Stimulated activated CD8-positive, alpha-beta memory T cell treated with anti-CD3 and anti-CD28 coated beads, Interleukin-12 subunit alpha, Interleukin-12 subunit beta, amount 100 ng/mL, for 24 hours (primary cell): ENCODE data around the gene APBB1.

Experiments
- DNase-seq: peaks from one replicate; pipeline ENCODE4 v3.0.0-alpha.2; 2020; ENCODE audit errors: extremely low read depth

Gene APBB1

DNA sequence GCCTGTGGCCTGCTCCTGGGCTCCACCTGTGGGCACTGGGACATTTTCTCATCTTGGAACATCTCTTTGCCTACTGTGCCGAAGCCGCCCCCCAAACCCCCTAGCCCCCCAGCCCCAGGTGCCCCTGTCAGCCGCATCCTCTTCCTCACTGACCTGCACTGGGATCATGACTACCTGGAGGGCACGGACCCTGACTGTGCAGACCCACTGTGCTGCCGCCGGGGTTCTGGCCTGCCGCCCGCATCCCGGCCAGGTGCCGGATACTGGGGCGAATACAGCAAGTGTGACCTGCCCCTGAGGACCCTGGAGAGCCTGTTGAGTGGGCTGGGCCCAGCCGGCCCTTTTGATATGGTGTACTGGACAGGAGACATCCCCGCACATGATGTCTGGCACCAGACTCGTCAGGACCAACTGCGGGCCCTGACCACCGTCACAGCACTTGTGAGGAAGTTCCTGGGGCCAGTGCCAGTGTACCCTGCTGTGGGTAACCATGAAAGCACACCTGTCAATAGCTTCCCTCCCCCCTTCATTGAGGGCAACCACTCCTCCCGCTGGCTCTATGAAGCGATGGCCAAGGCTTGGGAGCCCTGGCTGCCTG, 27.3 kb downstream of the APBB1 start:
- DNase-seq = no peak

GRCh38 chr11:6390718-6391469, 28.0 kb downstream of the APBB1 start:
- DNase-seq = no peak

- DNase-seq = peak; percentile 77
Observed at GRCh38 chr11:6389905-6390717, 28.8 kb downstream of the APBB1 start, which contains the start of gene SMPD1. SMPD1 (plus strand) TSS chr11:6390474; CDS start chr11:6390599, 125 bp downstream.

DNA sequence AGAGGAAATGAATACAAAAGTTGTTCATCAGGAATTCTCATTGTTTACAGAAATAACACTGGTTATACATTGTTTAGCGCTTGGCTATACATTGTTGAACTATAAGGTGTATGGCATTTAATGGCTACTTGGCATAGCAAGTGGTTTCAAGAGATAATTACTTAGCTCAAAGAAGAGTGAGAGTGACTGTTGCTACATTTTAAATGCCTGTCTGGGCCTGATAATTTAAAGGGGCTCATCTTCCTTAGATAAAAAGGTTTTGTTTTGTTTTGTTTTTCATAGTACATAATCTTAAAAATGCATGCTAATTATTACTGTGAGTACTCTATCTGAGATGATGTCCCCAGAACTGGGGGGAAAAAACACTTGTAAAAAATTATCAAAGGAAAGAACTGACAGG, 30.1 kb downstream of the APBB1 start:
- no peak for DNase-seq

- DNase-seq = no peak
Observed at GRCh38 chr11:6387811-6388599, 30.9 kb downstream of the APBB1 start.

- no peak for DNase-seq
Observed at GRCh38 chr11:6385046-6385777, 33.7 kb downstream of the APBB1 start.

- no peak for DNase-seq
Observed at GRCh38 chr11:6378640-6378989, 40.3 kb downstream of the APBB1 start.

DNA sequence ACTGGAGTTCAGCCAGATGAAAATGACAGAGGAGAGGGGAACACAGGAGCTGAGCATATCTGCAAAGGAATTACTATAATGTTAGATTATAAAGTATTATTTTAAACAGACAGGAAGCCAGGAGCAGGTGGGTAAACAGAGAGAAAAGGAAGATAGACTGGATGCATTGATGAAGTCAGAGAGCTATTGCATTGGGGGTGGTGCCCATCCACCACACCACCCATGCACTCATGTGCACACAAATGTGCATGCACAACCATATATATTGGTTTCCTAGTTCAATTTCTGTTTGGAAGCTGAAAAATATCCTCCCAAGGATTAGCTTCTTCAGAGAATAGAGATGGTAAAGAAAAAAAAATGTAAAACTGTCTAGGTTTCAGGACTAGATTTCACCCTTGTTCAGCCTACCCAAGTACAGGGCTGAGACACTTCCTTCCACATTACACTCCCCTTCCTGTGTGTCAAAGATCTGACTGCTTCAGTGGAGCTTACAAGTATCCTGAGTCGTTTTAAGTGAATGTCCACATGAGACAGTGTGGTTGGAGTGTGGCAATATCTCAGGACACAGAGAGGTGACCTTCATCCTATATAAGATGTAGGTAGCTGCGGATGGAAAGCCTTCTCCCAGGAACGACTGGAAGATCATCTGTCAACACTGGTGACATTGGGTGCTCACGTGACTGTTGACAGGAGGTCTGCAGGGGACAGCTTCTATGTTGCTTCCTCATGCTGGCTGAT, 40.8 kb downstream of the APBB1 start:
- DNase-seq = no peak

- DNase-seq = no peak
Observed at GRCh38 chr11:6371825-6372224, 47.1 kb downstream of the APBB1 start.

DNA sequence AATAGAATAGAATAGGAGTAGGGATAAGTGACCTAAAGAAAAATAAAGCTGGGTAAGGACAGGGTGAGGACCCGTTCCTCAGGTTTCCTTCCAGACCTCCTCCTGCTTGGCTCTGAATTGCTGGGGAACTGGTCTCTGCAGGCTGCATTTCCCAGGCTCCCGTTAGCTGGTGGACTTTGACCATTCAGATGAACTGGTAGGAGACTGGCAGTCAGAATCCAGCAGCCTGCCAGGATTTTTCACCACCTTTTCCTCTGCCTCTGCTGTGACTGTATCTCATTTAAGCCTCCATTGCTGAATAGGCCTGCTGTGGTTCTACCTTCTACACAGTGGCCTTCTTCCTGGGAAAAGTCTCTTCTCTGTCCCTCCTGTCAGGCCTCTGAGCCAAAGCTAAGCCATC, 53.2 kb downstream of the APBB1 start:
- no peak for DNase-seq

GRCh38 chr11:6362873-6363678, 55.8 kb downstream of the APBB1 start:
- DNase-seq = peak; percentile 31

- no peak for DNase-seq
Observed at GRCh38 chr11:6362185-6362872, 56.6 kb downstream of the APBB1 start.

GRCh38 chr11:6360183-6360582, 58.7 kb downstream of the APBB1 start:
- DNase-seq = no peak

DNA sequence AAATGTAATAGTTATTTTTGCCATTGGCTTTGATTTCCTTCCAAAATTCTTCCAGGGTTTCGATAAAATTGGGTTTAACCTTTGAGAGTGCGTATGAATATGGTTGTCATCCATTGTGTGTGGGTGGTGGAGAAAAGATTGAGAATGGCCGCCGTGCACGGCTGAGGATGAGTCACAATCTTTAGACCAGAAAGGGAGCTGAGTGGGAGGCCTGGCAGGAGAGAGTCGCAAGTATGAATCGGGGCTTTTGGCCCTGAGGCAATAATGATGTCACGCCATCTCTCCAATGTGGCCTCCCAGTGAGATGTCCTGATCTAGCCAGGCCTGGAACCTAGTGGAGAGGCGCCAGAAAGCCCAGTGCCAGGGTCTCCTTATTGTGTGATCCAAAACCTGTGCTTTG, 61.7 kb downstream of the APBB1 start:
- DNase-seq = no peak

DNA sequence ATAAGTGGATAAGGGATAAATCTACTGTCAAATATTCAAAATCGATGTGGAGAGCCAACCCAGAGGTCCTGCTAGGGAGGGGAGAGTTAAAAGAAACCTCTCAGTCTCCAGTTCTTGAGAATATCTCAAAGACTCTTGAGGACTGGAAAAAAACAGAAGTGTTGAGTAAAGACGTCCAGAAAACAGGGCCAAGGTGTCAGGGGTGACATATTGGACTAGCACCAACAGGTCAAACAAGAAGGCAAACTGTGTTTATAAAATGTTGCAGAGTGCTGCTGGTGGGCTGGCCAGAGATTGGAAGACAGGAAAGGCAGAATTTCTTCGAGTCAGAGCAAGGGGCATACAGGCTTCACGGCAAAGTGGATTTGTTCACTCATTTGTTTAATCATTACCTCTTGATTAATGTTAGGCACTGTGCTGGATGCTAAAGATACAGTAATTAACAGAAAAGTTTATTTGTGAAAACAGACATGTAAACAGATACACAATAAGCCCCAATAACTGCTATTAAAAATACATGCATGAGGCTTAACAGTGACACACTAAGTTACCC, 62.3 kb downstream of the APBB1 start:
- DNase-seq = no peak

GRCh38 chr11:6354651-6355485, 64.0 kb downstream of the APBB1 start:
- no peak for DNase-seq

DNA sequence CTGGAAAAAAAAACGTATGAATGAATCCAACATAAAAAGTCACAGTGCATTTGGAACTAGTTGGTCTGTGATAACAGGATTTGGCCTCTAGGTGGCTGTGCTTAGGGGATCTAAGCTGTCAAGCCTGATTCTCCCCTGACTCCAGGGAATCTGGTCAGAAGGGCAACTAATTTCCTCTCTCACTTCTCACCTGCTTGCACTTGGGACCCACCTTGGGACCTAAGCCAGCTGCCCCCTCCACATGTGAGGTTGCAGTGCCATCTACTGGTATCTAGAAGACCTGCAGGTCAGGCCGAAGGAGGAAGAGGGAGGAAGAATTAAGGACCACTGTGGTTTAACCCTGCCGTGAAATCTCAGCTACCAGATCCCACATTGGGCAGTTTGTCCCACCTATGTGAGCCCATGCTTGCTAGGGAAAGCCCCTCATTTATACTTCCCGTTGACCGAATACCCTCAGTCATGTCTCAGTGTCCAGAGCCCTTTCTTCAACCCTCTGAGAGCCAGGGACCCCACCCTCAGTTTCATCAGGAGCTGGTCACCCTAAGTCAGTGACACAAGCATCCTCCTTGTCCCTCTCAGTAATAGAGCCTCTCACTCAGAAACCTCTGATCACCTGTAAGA, 65.4 kb downstream of the APBB1 start:
- DNase-seq = peak; percentile 19
